Sigmoid colon (tissue), 4 donors: ENCODE results near the gene FOXR1.
"Not testable (repeated sequence)": the region's sequence is repeated elsewhere in the genome, so short reads cannot be mapped to it uniquely, and the experiment has no call there.

ENCODE experiments used
- CTCF ChIP-seq, 4 experiments: fragments of 450-650 bp in 3 of 4; fragments of 200-600 bp in 1 of 4; IDR thresholded peaks; one replicate each; pipeline ENCODE4 v1.5.1; 2016 to 2019; ENCODE audit warnings: antibody characterized with exemption in 4 of 4, mild to moderate bottlenecking in 3 of 4, moderate library complexity in 2 of 4
- EP300 ChIP-seq, 4 donors: sonication (generic); formaldehyde crosslinking; IDR thresholded peaks; one replicate each; pipeline ENCODE4 v1.6.1; 2017; ENCODE audit warnings: antibody characterized with exemption in 4 of 4
- POLR2A ChIP-seq, 2 donors: fragments of 450-650 bp; IDR thresholded peaks; one replicate each; pipeline ENCODE4 v1.6.1; 2016; ENCODE audit warnings: antibody characterized with exemption in 2 of 2, mild to moderate bottlenecking in 2 of 2, moderate library complexity in 2 of 2
- POLR2AphosphoS5 ChIP-seq, 4 donors: sonication (generic); formaldehyde crosslinking; IDR thresholded peaks; one replicate each; pipeline ENCODE4 v1.6.1; 2017; ENCODE audit warnings: antibody characterized with exemption in 4 of 4

- TF ChIP-seq CTCF, POLR2AphosphoS5, POLR2A, EP300 (IDR thresholded peaks at IDR 0.05): not testable (repeated sequence)
These were observed 17.6 kb upstream of the FOXR1 start for GRCh38 chr11:118953976-118954375.
